ENCODE measurements around the gene MPC2. TPM values are rescaled to one million over a fixed set of nuclear protein-coding genes. Genes with fewer than 3 reads are reported as not detected.

The MPC2 gene
- total RNA-seq, 2 donors from 2014 or later = 203 to 232 TPM

Other genes starting within 250 kb of the MPC2 start
- 100 to 1,000 TPM; 112 to 144 TPM for gene MPZL1, start 215.1 kb downstream of the MPC2 start, total RNA-seq
- gene ADCY10, start 22.9 kb downstream of the MPC2 start, total RNA-seq = 1 to 10 TPM in 1 of 2 donors, under 1 TPM in 1; 0.64 to 1.6 TPM
- gene DCAF6, start 389 bp downstream of the MPC2 start, total RNA-seq = 10 to 100 TPM; 47.2 to 67.0 TPM
- gene GPR161, start 199.9 kb upstream of the MPC2 start, total RNA-seq = 1 to 10 TPM; 2.5 to 3.2 TPM
- gene TIPRL, start 241.9 kb upstream of the MPC2 start, total RNA-seq = 10 to 100 TPM; 34.6 to 37.2 TPM